IMR-90 (cell line): Measurements from ENCODE around the gene THY1. TPM values are rescaled to one million over a fixed set of nuclear protein-coding genes. Genes with fewer than 3 reads are reported as not detected.

Experiments used
- ATAC-seq: fragments of 200-7000 bp; cut with Tn5 transposase; 2 replicates; pipeline ENCODE4 v1.9.1; 2020; ENCODE audit warnings: low read depth, mild to moderate bottlenecking, moderate library complexity
- BruUV-seq: library from RNA; stranded (reverse); fragments of 400-500 nt; replicated peaks from 2 replicates; lab custom pipeline; 2021; lab: Mats Ljungman, UMichigan
- CTCF ChIA-PET: fragments of 300-600 bp; formaldehyde crosslinking; extraction: SDS; loops from one replicate; lab custom pipeline; 2021; ENCODE audit warnings: antibody characterized with exemption; lab: Yijun Ruan, JAX
- POLR2A ChIA-PET: fragments of 300-600 bp; sonication (Branson Sonifier 250); formaldehyde crosslinking; loops from one replicate; lab custom pipeline; 2022; ENCODE audit warnings: antibody characterized with exemption; ENCODE audit not compliant: unreplicated experiment; lab: Charles Lee
- DNase-seq: peaks from one replicate; pipeline ENCODE4 v3.0.0; 2013
- H2AFZ ChIP-seq: replicated peaks from 2 replicates; pipeline ENCODE3; 2013; ENCODE audit warnings: low read length, mild to moderate bottlenecking; ENCODE audit not compliant: poor library complexity
- H2AK5ac ChIP-seq: 2 replicates; pipeline ENCODE4 v1.6.1; 2013; ENCODE audit warnings: low read depth, low read length, inconsistent platforms
- H2AK9ac ChIP-seq: replicated peaks from 2 replicates; pipeline ENCODE3; 2013; ENCODE audit warnings: mild to moderate bottlenecking, low read depth, low read length, moderate library complexity; ENCODE audit not compliant: poor library complexity
- H2BK120ac ChIP-seq: 2 replicates; pipeline ENCODE4 v1.6.1; 2013; ENCODE audit warnings: low read depth, low read length, inconsistent platforms
- H2BK15ac ChIP-seq: 3 replicates; pipeline ENCODE4 v1.6.1; 2013; ENCODE audit warnings: low read depth, low read length, inconsistent platforms
- H2BK20ac ChIP-seq: 2 replicates; pipeline ENCODE4 v1.6.1; 2013; ENCODE audit warnings: low read depth, mild to moderate bottlenecking, inconsistent platforms, low read length, moderate library complexity
- H2BK5ac ChIP-seq: 2 replicates; pipeline ENCODE4 v1.6.1; 2013; ENCODE audit warnings: mild to moderate bottlenecking, low read depth, low read length, inconsistent platforms; ENCODE audit not compliant: poor library complexity, severe bottlenecking
- H3K14ac ChIP-seq: replicated peaks from 2 replicates; pipeline ENCODE4 v1.6.1; 2013; ENCODE audit warnings: low read depth, low read length, inconsistent platforms
- H3K18ac ChIP-seq: 2 replicates; pipeline ENCODE4 v1.6.1; 2013; ENCODE audit warnings: low read depth, low read length, control low read depth
- H3K23ac ChIP-seq: 2 replicates; pipeline ENCODE4 v1.6.1; 2013; ENCODE audit warnings: low read depth, low read length, inconsistent platforms
- H3K27ac ChIP-seq: 2 replicates; pipeline ENCODE4 v1.5.1; 2013; ENCODE audit warnings: mild to moderate bottlenecking, control low read depth, low read length; ENCODE audit not compliant: insufficient read depth
- H3K27me3 ChIP-seq: 2 replicates; pipeline ENCODE4 v1.6.1; 2013; ENCODE audit warnings: low read length; ENCODE audit not compliant: control insufficient read depth, insufficient read depth
- H3K36me3 ChIP-seq: 2 replicates; pipeline ENCODE4 v1.6.1; 2013; ENCODE audit warnings: low read length, mixed read lengths; ENCODE audit not compliant: control insufficient read depth, insufficient read depth
- H3K4ac ChIP-seq: 2 replicates; pipeline ENCODE4 v1.6.1; 2013; ENCODE audit warnings: low read depth, low read length, inconsistent platforms
- H3K4me1 ChIP-seq: 2 replicates; pipeline ENCODE4 v1.6.1; 2013; ENCODE audit warnings: low read length, mixed read lengths; ENCODE audit not compliant: control insufficient read depth, insufficient read depth
- H3K4me2 ChIP-seq: 2 replicates; pipeline ENCODE4 v1.6.1; 2013; ENCODE audit warnings: low read depth, mild to moderate bottlenecking, control low read depth, low read length, moderate library complexity
- H3K4me3 ChIP-seq: 2 replicates; pipeline ENCODE4 v1.5.1; 2013; ENCODE audit warnings: low read depth, mild to moderate bottlenecking, control low read depth, low read length, moderate library complexity; ENCODE audit not compliant: insufficient read depth
- H3K56ac ChIP-seq: 2 replicates; pipeline ENCODE4 v1.6.1; 2013; ENCODE audit warnings: low read length, inconsistent platforms; ENCODE audit not compliant: insufficient read depth; ENCODE audit errors: extremely low read depth
- H3K79me1 ChIP-seq, 2 experiments: 2 replicates each; pipeline ENCODE4 v1.6.1; 2013; ENCODE audit warnings: low read length in 2 of 2, inconsistent platforms in 1 of 2, low read depth in 1 of 2
- H3K9ac ChIP-seq: 2 replicates; pipeline ENCODE4 v1.6.1; 2013; ENCODE audit warnings: low read depth, low read length, control low read depth
- H3K9me1 ChIP-seq: 2 replicates; pipeline ENCODE4 v1.6.1; 2013; ENCODE audit warnings: low read length, inconsistent platforms; ENCODE audit not compliant: insufficient read depth
- H3K9me3 ChIP-seq: 2 replicates; pipeline ENCODE4 v1.6.1; 2013; ENCODE audit warnings: low read length; ENCODE audit not compliant: control insufficient read depth, insufficient read depth
- H4K20me1 ChIP-seq: 2 replicates; pipeline ENCODE4 v1.6.1; 2013; ENCODE audit warnings: low read length, inconsistent platforms; ENCODE audit not compliant: insufficient read depth
- H4K5ac ChIP-seq: 2 replicates; pipeline ENCODE4 v1.6.1; 2013; ENCODE audit warnings: mild to moderate bottlenecking, low read depth, low read length, control low read depth
- H4K8ac ChIP-seq, 2 experiments: 2 replicates each; pipeline ENCODE4 v1.6.1; 2013; ENCODE audit warnings: low read depth in 2 of 2, low read length in 2 of 2, control low read depth in 1 of 2, inconsistent platforms in 1 of 2
- H4K91ac ChIP-seq: 2 replicates; pipeline ENCODE4 v1.6.1; 2013; ENCODE audit warnings: low read depth, low read length, inconsistent platforms; ENCODE audit not compliant: insufficient read depth
- BHLHE40 ChIP-seq: fragments of 150-350 bp; IDR thresholded peaks from 2 replicates; pipeline ENCODE4 v1.6.1; 2016; ENCODE audit warnings: mild to moderate bottlenecking, low read depth, low read length
- CEBPB ChIP-seq: IDR thresholded peaks from 2 replicates; pipeline ENCODE4 v1.6.1; 2012; ENCODE audit warnings: low read depth, low read length, improper control_type of control experiment
- CHD1 ChIP-seq: IDR thresholded peaks from 2 replicates; pipeline ENCODE4 v1.6.1; 2012; ENCODE audit warnings: low read depth, low read length, improper control_type of control experiment
- FOS ChIP-seq: fragments of 150-350 bp; IDR thresholded peaks from 2 replicates; pipeline ENCODE4 v1.6.1; 2016; ENCODE audit warnings: low read depth, low read length
- MAFK ChIP-seq: IDR thresholded peaks from 2 replicates; pipeline ENCODE4 v1.6.1; 2012; ENCODE audit warnings: low read depth, low read length, improper control_type of control experiment
- MAZ ChIP-seq: IDR thresholded peaks from 2 replicates; pipeline ENCODE4 v1.6.1; 2012; ENCODE audit warnings: low read depth, mild to moderate bottlenecking, low read length, improper control_type of control experiment, moderate library complexity, borderline replicate concordance
- MXI1 ChIP-seq: IDR thresholded peaks from 2 replicates; pipeline ENCODE4 v1.6.1; 2012; ENCODE audit warnings: low read depth, mild to moderate bottlenecking, low read length, moderate library complexity, borderline replicate concordance
- NFE2L2 ChIP-seq: fragments of 150-350 bp; IDR thresholded peaks from 2 replicates; pipeline ENCODE4 v1.6.1; 2016; ENCODE audit warnings: low read depth, mild to moderate bottlenecking, low read length
- POLR2A ChIP-seq: IDR thresholded peaks from 2 replicates; pipeline ENCODE4 v1.6.1; 2012; ENCODE audit warnings: mild to moderate bottlenecking, low read depth, low read length
- RAD21 ChIP-seq: IDR thresholded peaks from 2 replicates; pipeline ENCODE4 v1.6.1; 2012; ENCODE audit warnings: low read length, improper control_type of control experiment
- RCOR1 ChIP-seq: IDR thresholded peaks from 2 replicates; pipeline ENCODE4 v1.6.1; 2012; ENCODE audit warnings: mild to moderate bottlenecking, low read length, improper control_type of control experiment; ENCODE audit not compliant: insufficient replicate concordance
- RFX5 ChIP-seq: IDR thresholded peaks from 2 replicates; pipeline ENCODE4 v1.8.0; 2012; ENCODE audit warnings: low read depth, mild to moderate bottlenecking, low read length, moderate library complexity
- SMC3 ChIP-seq: fragments of 150-350 bp; IDR thresholded peaks from 2 replicates; pipeline ENCODE4 v1.6.1; 2016; ENCODE audit warnings: low read depth, mild to moderate bottlenecking, antibody characterized with exemption, low read length, moderate library complexity
- WGBS, 2 experiments: methylation state at CpG; one replicate each; pipeline versions ENCODE4 v1.1.5 to v1.1.7; 2013; ENCODE audit warnings: missing lambda C conversion rate in 2 of 2; ENCODE audit not compliant: insufficient read length in 1 of 2; ENCODE audit errors: extremely low coverage in 2 of 2; 5-methylcytosine and 5-hydroxymethylcytosine counted together
- dilution Hi-C: fragments of 300-500 bp; cut with HindIII; formaldehyde crosslinking; loops from one replicate; pipeline ENCODE4 v1.14.3; 2018; ENCODE audit warnings: low sequenced_read_pairs; ENCODE audit not compliant: unreplicated experiment
- in situ Hi-C: fragments of 300-500 bp; cut with MboI; formaldehyde crosslinking; loops from 3 replicates; pipeline ENCODE4 v1.14.3; 2019; ENCODE audit warnings: low sequenced_read_pairs, inconsistent platforms, mixed read lengths
- intact Hi-C: fragments of 100-400 bp; cut with micrococcal nuclease; formaldehyde crosslinking; loops from 2 replicates; pipeline ENCODE4 v1.10.0; 2022
- polyA plus RNA-seq, 3 experiments: library from polyadenylated mRNA; depleted of rRNA; stranded (reverse); fragments of >200 nt; gene quantifications; 2 replicates each; pipeline ENCODE4 v1.2.3, GENCODE V29; 2012; ENCODE audit warnings: low replicate concordance in 1 of 3
- total RNA-seq: library from RNA; depleted of rRNA; stranded (reverse); fragments of >200 nt; gene quantifications from 2 replicates; pipeline ENCODE4 v1.2.3, GENCODE V29; 2012
- TF ChIP-seq, protein P1 (sequence below): conservative IDR thresholded peaks from 2 replicates; pipeline ENCODE4 v1.5.1; 2012; ENCODE audit warnings: mild to moderate bottlenecking, low read depth, low read length, improper control_type of control experiment
- TF ChIP-seq, protein P2 (sequence below): fragments of 150-350 bp; IDR thresholded peaks from 2 replicates; pipeline ENCODE4 v1.6.1; 2016; ENCODE audit warnings: low read depth, mild to moderate bottlenecking, low read length, moderate library complexity, borderline replicate concordance
- TF ChIP-seq, protein P3 (sequence below): fragments of 150-350 bp; IDR thresholded peaks from 2 replicates; pipeline ENCODE4 v1.6.1; 2017; ENCODE audit warnings: mild to moderate bottlenecking, antibody characterized with exemption, low read length, low read depth

THY1 gene
- total and polyA plus RNA-seq, 2 of the 4 experiments (the other 2 are of a cell fraction), result 703 to 2,603 TPM

DNA sequence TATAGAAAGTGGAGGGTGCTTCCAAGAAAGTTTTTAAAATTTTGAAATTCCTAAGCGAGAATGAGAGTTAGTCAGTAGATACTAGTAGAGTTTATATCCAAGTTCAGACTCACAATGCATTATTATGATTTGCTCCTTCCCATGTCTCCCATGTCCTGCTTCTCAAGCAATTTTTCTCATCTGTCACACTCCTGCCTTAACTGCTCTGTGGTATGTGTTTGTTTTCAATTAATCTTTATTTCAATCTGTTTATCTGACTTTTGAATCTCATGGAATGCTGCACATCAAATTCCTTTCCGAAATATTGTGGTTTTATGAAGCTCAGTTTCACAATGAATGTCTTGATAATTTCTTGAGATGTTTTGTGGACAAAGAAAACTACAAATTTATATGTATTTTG is 18.1 kb downstream of the THY1 start:
- Histone ChIP-seq H3K4me3 (no peak overlapping the region), H3K18ac (no peak overlapping the region; the same call in 1 of the 2 replicates), H2AK5ac (no peak overlapping the region), H4K20me1 (no peaks in the 10 kb centered on the region), H3K9me1 (no peaks in the 10 kb centered on the region), H3K27me3 (peaks cover 2% of the 10 kb centered on the region), H2BK120ac (no peak overlapping the region), H4K5ac (no peak overlapping the region), H3K36me3 (no peaks in the 10 kb centered on the region), H3K9me3 (peaks cover 5% of the 10 kb centered on the region), H3K56ac (no peak overlapping the region), H3K23ac (no peak overlapping the region), H4K91ac (no peak overlapping the region), H3K9ac (no peak overlapping the region), H2BK20ac (no peak overlapping the region), H3K14ac (no peak overlapping the region), H2AFZ (no peak overlapping the region), H3K27ac (no peak overlapping the region), H3K79me1 (no peaks in the 10 kb centered on the region), H3K4ac (no peak overlapping the region), H3K4me1 (peaks cover 5% of the 10 kb centered on the region; the same call in 1 of the 2 replicates), H2BK5ac (no peak overlapping the region), H3K4me2 (no peak overlapping the region), H4K8ac (no peak overlapping the region), H2BK15ac (no peak overlapping the region), H2AK9ac (no peak overlapping the region)
- dilution Hi-C loops, result no loop called here
- POLR2A ChIA-PET, result no interaction called here
- intact Hi-C loops, result no loop called here
- TF ChIP-seq MAFK, result no peak
- no peak for TF ChIP-seq RCOR1
- no peak for TF ChIP-seq NFE2L2
- TF ChIP-seq MAZ, result no peak
- TF ChIP-seq FOS, result no peak
- TF ChIP-seq RFX5, result no peak
- TF ChIP-seq, protein P1, sequence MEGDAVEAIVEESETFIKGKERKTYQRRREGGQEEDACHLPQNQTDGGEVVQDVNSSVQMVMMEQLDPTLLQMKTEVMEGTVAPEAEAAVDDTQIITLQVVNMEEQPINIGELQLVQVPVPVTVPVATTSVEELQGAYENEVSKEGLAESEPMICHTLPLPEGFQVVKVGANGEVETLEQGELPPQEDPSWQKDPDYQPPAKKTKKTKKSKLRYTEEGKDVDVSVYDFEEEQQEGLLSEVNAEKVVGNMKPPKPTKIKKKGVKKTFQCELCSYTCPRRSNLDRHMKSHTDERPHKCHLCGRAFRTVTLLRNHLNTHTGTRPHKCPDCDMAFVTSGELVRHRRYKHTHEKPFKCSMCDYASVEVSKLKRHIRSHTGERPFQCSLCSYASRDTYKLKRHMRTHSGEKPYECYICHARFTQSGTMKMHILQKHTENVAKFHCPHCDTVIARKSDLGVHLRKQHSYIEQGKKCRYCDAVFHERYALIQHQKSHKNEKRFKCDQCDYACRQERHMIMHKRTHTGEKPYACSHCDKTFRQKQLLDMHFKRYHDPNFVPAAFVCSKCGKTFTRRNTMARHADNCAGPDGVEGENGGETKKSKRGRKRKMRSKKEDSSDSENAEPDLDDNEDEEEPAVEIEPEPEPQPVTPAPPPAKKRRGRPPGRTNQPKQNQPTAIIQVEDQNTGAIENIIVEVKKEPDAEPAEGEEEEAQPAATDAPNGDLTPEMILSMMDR, result no peak
- no peak for TF ChIP-seq CEBPB
- no peak for TF ChIP-seq CHD1
- TF ChIP-seq, protein P2, sequence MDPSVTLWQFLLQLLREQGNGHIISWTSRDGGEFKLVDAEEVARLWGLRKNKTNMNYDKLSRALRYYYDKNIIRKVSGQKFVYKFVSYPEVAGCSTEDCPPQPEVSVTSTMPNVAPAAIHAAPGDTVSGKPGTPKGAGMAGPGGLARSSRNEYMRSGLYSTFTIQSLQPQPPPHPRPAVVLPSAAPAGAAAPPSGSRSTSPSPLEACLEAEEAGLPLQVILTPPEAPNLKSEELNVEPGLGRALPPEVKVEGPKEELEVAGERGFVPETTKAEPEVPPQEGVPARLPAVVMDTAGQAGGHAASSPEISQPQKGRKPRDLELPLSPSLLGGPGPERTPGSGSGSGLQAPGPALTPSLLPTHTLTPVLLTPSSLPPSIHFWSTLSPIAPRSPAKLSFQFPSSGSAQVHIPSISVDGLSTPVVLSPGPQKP, result no peak
- no peak for TF ChIP-seq RAD21
- TF ChIP-seq BHLHE40, result no peak
- no peak for TF ChIP-seq MXI1
- no peak for TF ChIP-seq POLR2A
- no peak for TF ChIP-seq SMC3
- TF ChIP-seq, protein P3, sequence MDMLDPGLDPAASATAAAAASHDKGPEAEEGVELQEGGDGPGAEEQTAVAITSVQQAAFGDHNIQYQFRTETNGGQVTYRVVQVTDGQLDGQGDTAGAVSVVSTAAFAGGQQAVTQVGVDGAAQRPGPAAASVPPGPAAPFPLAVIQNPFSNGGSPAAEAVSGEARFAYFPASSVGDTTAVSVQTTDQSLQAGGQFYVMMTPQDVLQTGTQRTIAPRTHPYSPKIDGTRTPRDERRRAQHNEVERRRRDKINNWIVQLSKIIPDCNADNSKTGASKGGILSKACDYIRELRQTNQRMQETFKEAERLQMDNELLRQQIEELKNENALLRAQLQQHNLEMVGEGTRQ, result no peak
- DNase-seq, result no peak
- WGBS, 2 experiments, result no CpG with 5 or more reads among the region's 2 CpGs
- BruUV-seq, result no TSS peak
- peak; percentile 27; the same call in 1 of the 2 replicates for ATAC-seq
- in situ Hi-C loops, result loop anchor here (10.0 kb wide), 1 partner anchor 330 kb away; no protein-coding TSS in a partner anchor
- CTCF ChIA-PET, result interaction anchor here (0.8 kb wide), 1 partner anchor 12 kb away, joined by 3 read pairs; no protein-coding TSS in a partner anchor
